ENCODE results near the gene LSM3. TPM values are rescaled to one million over a fixed set of nuclear protein-coding genes. Genes with fewer than 3 reads are reported as not detected.

LSM3 gene
- total RNA-seq, 2 donors from 2014 or later, result 15.0 to 15.4 TPM

GRCh38 chr3:14147617-14148016 lies 31.0 kb upstream of the LSM3 start:
- Histone ChIP-seq H3K4me1 (peaks cover 0 to 51% of the 10 kb centered on the region in 2 donors), H3K4me3 (no peak overlapping the region), H3K27me3 (no peaks in the 10 kb centered on the region), H3K27ac (peak overlapping the region in 1 of 2 donors; percentile 26), H3K9me3 (no peaks in the 10 kb centered on the region), H3K36me3 (peaks cover 42% of the 10 kb centered on the region)
- peak; percentile 47 for DNase-seq (ENCODE audit: low spot score)
- TF ChIP-seq CTCF (IDR thresholded peaks at IDR 0.05), result no peak

GRCh38 chr3:14148041-14148985 lies 30.3 kb upstream of the LSM3 start:
- Histone ChIP-seq H3K27me3 (no peaks in the 10 kb centered on the region), H3K9me3 (no peaks in the 10 kb centered on the region), H3K4me1 (peaks cover 0 to 44% of the 10 kb centered on the region in 2 donors), H3K27ac (peak overlapping the region in 1 of 2 donors; percentile 26), H3K4me3 (no peak overlapping the region), H3K36me3 (peaks cover 49% of the 10 kb centered on the region)
- peak; percentile 58 for DNase-seq (ENCODE audit: low spot score)
- TF ChIP-seq CTCF (IDR thresholded peaks at IDR 0.05), result no peak

GRCh38 chr3:14150078-14150477 lies 28.5 kb upstream of the LSM3 start:
- Histone ChIP-seq H3K27ac (no peak overlapping the region), H3K27me3 (no peaks in the 10 kb centered on the region), H3K4me1 (peaks cover 0 to 28% of the 10 kb centered on the region in 2 donors), H3K9me3 (no peaks in the 10 kb centered on the region), H3K4me3 (no peak overlapping the region), H3K36me3 (peaks cover 51% of the 10 kb centered on the region)
- TF ChIP-seq CTCF (IDR thresholded peaks at IDR 0.05), result no peak
- peak; percentile 51 for DNase-seq (ENCODE audit: low spot score)

- peaks cover 51% of the 10 kb centered on the region for H3K36me3 ChIP-seq
- peaks cover 0 to 22% of the 10 kb centered on the region in 2 donors for H3K4me1 ChIP-seq
- no peak overlapping the region for H3K27ac ChIP-seq
- H3K4me3 ChIP-seq, result no peak overlapping the region
- no peak for TF ChIP-seq CTCF (IDR thresholded peaks at IDR 0.05)
- DNase-seq (ENCODE audit: low spot score), result peak; percentile 43
- no peaks in the 10 kb centered on the region for H3K27me3 ChIP-seq
- no peaks in the 10 kb centered on the region for H3K9me3 ChIP-seq
Measured at GRCh38 chr3:14150491-14151230, 28.0 kb upstream of the LSM3 start.

- no peaks in the 10 kb centered on the region for H3K9me3 ChIP-seq
- no peak for TF ChIP-seq CTCF (IDR thresholded peaks at IDR 0.05)
- H3K27ac ChIP-seq, result no peak overlapping the region
- H3K4me1 ChIP-seq, result peaks cover 0 to 13% of the 10 kb centered on the region in 2 donors
- peaks cover 51% of the 10 kb centered on the region for H3K36me3 ChIP-seq
- no peak overlapping the region for H3K4me3 ChIP-seq
- DNase-seq (ENCODE audit: low spot score), result peak; percentile 28
- H3K27me3 ChIP-seq, result no peaks in the 10 kb centered on the region
Measured at GRCh38 chr3:14151471-14152083, 27.0 kb upstream of the LSM3 start.

Data from right atrium auricular region (tissue), 2 donors.